Endothelial cell of umbilical vein (primary cell): ENCODE results near the gene VCL. TPM values are rescaled to one million over a fixed set of nuclear protein-coding genes. Genes with fewer than 3 reads are reported as not detected.

Experiments used
- BruUV-seq: library from RNA; stranded (reverse); fragments of 400-500 nt; replicated peaks from 2 replicates; lab custom pipeline; 2021; lab: Mats Ljungman, UMichigan
- CTCF ChIA-PET: fragments of 300-600, 350-600 bp; sonication (Branson Sonifier 250); formaldehyde crosslinking; loops from one replicate; lab custom pipeline; 2021; ENCODE audit warnings: antibody characterized with exemption, inconsistent platforms; lab: Charles Lee
- POLR2A ChIA-PET: fragments of 300-600, 350-600 bp; sonication (Branson Sonifier 250); formaldehyde crosslinking; loops from one replicate; lab custom pipeline; 2021; ENCODE audit warnings: antibody characterized with exemption, inconsistent platforms; lab: Charles Lee
- DNase-seq: peaks from one replicate; pipeline ENCODE4 v3.0.0-alpha.2; 2011; ENCODE audit warnings: low read depth, low spot score
- FAIRE-seq: peaks from 2 replicates; lab custom pipeline; 2011; peaks lifted over from hg19 to GRCh38; lab: Jason Lieb, UNC
- H2AFZ ChIP-seq: 2 replicates; pipeline ENCODE4 v1.6.0; 2012; ENCODE audit warnings: low read depth, low read length, control low read depth, inconsistent platforms
- H3K27ac ChIP-seq: 2 replicates; pipeline ENCODE4 v1.5.1; 2011; ENCODE audit warnings: low read depth, mild to moderate bottlenecking, control low read depth, low read length, moderate library complexity; ENCODE audit not compliant: insufficient read depth
- H3K27me3 ChIP-seq, 2 experiments: 2 replicates each; pipeline versions ENCODE4 v1.6.0 to v1.6.1; 2011; ENCODE audit warnings: low read length in 2 of 2, mixed read lengths in 1 of 2; ENCODE audit not compliant: control insufficient read depth in 2 of 2, insufficient read depth in 2 of 2
- H3K36me3 ChIP-seq, 2 experiments: 2 replicates in 1 of 2; 3 replicates in 1 of 2; pipeline ENCODE4 v1.5.1; 2011; ENCODE audit warnings: low read length in 2 of 2, mild to moderate bottlenecking in 1 of 2, moderate library complexity in 1 of 2; ENCODE audit not compliant: control insufficient read depth in 2 of 2, insufficient read depth in 2 of 2; ENCODE audit errors: extremely low read depth in 1 of 2
- H3K4me1 ChIP-seq: 3 replicates; pipeline ENCODE4 v1.5.1; 2011; ENCODE audit warnings: mild to moderate bottlenecking, low read length; ENCODE audit not compliant: control insufficient read depth, insufficient read depth; ENCODE audit errors: extremely low read depth
- H3K4me2 ChIP-seq: 2 replicates; pipeline ENCODE4 v1.6.1; 2011; ENCODE audit warnings: low read length, control low read depth, mixed read lengths; ENCODE audit not compliant: insufficient read depth
- H3K4me3 ChIP-seq, 3 experiments: fragments of 200-600 bp in 1 of 3; sonication (generic), shearing (Covaris generic) in 1 of 3; replicated peaks in 1 of 3; 2 replicates each; pipeline ENCODE4 v1.5.1; 2011 to 2016; ENCODE audit warnings: control low read depth in 3 of 3, low read length in 3 of 3, mild to moderate bottlenecking in 2 of 3, inconsistent platforms in 1 of 3, low read depth in 1 of 3, moderate library complexity in 1 of 3; ENCODE audit not compliant: insufficient read depth in 1 of 3
- H3K79me2 ChIP-seq: 2 replicates; pipeline ENCODE4 v1.6.0; 2012; ENCODE audit warnings: low read length, inconsistent platforms; ENCODE audit not compliant: control insufficient read depth, insufficient read depth
- H3K9ac ChIP-seq: replicated peaks from 2 replicates; pipeline ENCODE3; 2011; ENCODE audit warnings: low read length, control low read depth; ENCODE audit not compliant: insufficient read depth; ENCODE audit errors: extremely low read depth
- H3K9me1 ChIP-seq: replicated peaks from 3 replicates; pipeline ENCODE4 v1.6.0; 2011; ENCODE audit warnings: mild to moderate bottlenecking, low read length; ENCODE audit not compliant: control insufficient read depth, insufficient read depth; ENCODE audit errors: extremely low read depth
- H3K9me3 ChIP-seq: replicated peaks from 2 replicates; pipeline ENCODE4 v1.5.1; 2012; ENCODE audit warnings: low read length, inconsistent platforms; ENCODE audit not compliant: control insufficient read depth, insufficient read depth
- H4K20me1 ChIP-seq: replicated peaks from 2 replicates; pipeline ENCODE3; 2011; ENCODE audit warnings: mild to moderate bottlenecking, low read length; ENCODE audit not compliant: control insufficient read depth, insufficient read depth; ENCODE audit errors: extremely low read depth
- EZH2 ChIP-seq: IDR thresholded peaks from 2 replicates; pipeline ENCODE4 v1.6.1; 2012; ENCODE audit warnings: borderline replicate concordance, low read depth, mild to moderate bottlenecking, moderate library complexity, low read length, inconsistent platforms; ENCODE audit not compliant: severe bottlenecking
- FOS ChIP-seq: IDR thresholded peaks from 2 replicates; pipeline ENCODE4 v1.6.1; 2011; ENCODE audit warnings: mild to moderate bottlenecking, low read length, moderate library complexity, borderline replicate concordance; ENCODE audit not compliant: insufficient read depth
- GATA2 ChIP-seq: IDR thresholded peaks from 2 replicates; pipeline ENCODE4 v1.7.0; 2011; ENCODE audit warnings: low read depth, mild to moderate bottlenecking, moderate library complexity, mixed read lengths, low read length; ENCODE audit not compliant: insufficient read length, insufficient read depth
- MAX ChIP-seq: IDR thresholded peaks from 2 replicates; pipeline ENCODE4 v1.6.1; 2011; ENCODE audit not compliant: insufficient read depth, insufficient read length
- MYC ChIP-seq: IDR thresholded peaks from one replicate; pipeline ENCODE4 v1.6.1; 2011; ENCODE audit warnings: mild to moderate bottlenecking, low read depth, low read length
- dilution Hi-C: fragments of 300-500 bp; cut with MboI; formaldehyde crosslinking; loops from one replicate; pipeline ENCODE4 v1.15.0; 2019; ENCODE audit warnings: low sequenced_read_pairs; ENCODE audit not compliant: extremely low pct_ligation_motif_present
- intact Hi-C: fragments of 100-400 bp; cut with micrococcal nuclease; formaldehyde crosslinking; loops from one replicate; pipeline ENCODE4 v1.10.0; 2022
- polyA plus RNA-seq, 4 experiments: library from polyadenylated mRNA; depleted of rRNA in 3 of 4; stranded (reverse) in 3 of 4; unstranded in 1 of 4; fragments of >200 nt; gene quantifications; 2 replicates each; pipeline versions ENCODE4 v1.2.1 to v1.2.3, GENCODE V29; 2011 to 2012; ENCODE audit warnings: missing spikeins in 1 of 4
- total RNA-seq: library from RNA; stranded (reverse); gene quantifications from 2 replicates; pipeline ENCODE4 v1.2.3, GENCODE V29; 2021
- TF ChIP-seq, protein P1 (sequence below), 2 donors: IDR thresholded peaks; 1 replicate in 1 of 2; 2 replicates in 1 of 2; pipeline ENCODE4 v1.5.1; 2011; ENCODE audit warnings: low read length in 2 of 2, mild to moderate bottlenecking in 2 of 2, moderate library complexity in 2 of 2, control low read depth in 1 of 2, inconsistent platforms in 1 of 2, low read depth in 1 of 2; ENCODE audit not compliant: insufficient read depth in 1 of 2; ENCODE audit errors: extremely low read depth in 1 of 2

Gene VCL
- total and polyA plus RNA-seq, 2 donors (not counting 3 experiments of a cell fraction or from before 2014, with no cell fraction given): 95.4 to 231 TPM

- no peak for DNase-seq
- intact Hi-C loops: no loop called here
- BruUV-seq: no TSS peak
- Histone ChIP-seq H3K9me1 (no peaks in the 10 kb centered on the region), H3K9me3 (no peaks in the 10 kb centered on the region), H3K4me2 (no peak overlapping the region), H3K9ac (no peak overlapping the region), H3K79me2 (peaks cover 22% of the 10 kb centered on the region), H3K27ac (no peak overlapping the region), H3K4me3 (no peak overlapping the region), H2AFZ (no peak overlapping the region), H4K20me1 (peaks cover 3% of the 10 kb centered on the region), H3K36me3 (peaks cover 46 to 59% of the 10 kb centered on the region in 2 experiments), H3K27me3 (no peaks in the 10 kb centered on the region), H3K4me1 (no peaks in the 10 kb centered on the region)
- no peak for FAIRE-seq
- CTCF ChIA-PET: interaction anchor here (3.6 kb wide), 1 partner anchor 7 kb away, joined by 11 read pairs; no protein-coding TSS in a partner anchor
- no peak for TF ChIP-seq FOS
- no peak for TF ChIP-seq EZH2
- TF ChIP-seq MYC: no peak
- TF ChIP-seq, protein P1, sequence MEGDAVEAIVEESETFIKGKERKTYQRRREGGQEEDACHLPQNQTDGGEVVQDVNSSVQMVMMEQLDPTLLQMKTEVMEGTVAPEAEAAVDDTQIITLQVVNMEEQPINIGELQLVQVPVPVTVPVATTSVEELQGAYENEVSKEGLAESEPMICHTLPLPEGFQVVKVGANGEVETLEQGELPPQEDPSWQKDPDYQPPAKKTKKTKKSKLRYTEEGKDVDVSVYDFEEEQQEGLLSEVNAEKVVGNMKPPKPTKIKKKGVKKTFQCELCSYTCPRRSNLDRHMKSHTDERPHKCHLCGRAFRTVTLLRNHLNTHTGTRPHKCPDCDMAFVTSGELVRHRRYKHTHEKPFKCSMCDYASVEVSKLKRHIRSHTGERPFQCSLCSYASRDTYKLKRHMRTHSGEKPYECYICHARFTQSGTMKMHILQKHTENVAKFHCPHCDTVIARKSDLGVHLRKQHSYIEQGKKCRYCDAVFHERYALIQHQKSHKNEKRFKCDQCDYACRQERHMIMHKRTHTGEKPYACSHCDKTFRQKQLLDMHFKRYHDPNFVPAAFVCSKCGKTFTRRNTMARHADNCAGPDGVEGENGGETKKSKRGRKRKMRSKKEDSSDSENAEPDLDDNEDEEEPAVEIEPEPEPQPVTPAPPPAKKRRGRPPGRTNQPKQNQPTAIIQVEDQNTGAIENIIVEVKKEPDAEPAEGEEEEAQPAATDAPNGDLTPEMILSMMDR (IDR thresholded peaks at IDR 0.05; ENCODE audit: extremely low read depth in 1 of 2, insufficient read depth in 1 of 2, low read depth in 1 of 2, low read length in 2 of 2): no peak
- TF ChIP-seq GATA2: no peak
- no peak for TF ChIP-seq MAX
- POLR2A ChIA-PET: no interaction called here
- dilution Hi-C loops: no loop called here
Measured at GRCh38 chr10:74110120-74110519, 112.2 kb downstream of the VCL start.
